Measurements from ENCODE around the gene ZNF19. TPM values are rescaled to one million over a fixed set of nuclear protein-coding genes. Genes with fewer than 3 reads are reported as not detected.

ZNF19 gene
- total RNA-seq, 1 donor from 2014 or later = 2.1 TPM

- H3K36me3 Mint-ChIP-seq (ENCODE audit: low read depth) = no peaks in the 10 kb centered on the region
- no peaks in the 10 kb centered on the region for H3K9me3 Mint-ChIP-seq (ENCODE audit: low read depth)
- H3K27me3 Mint-ChIP-seq (ENCODE audit: low read depth) = peaks cover 22% of the 10 kb centered on the region
- H3K4me1 Mint-ChIP-seq (ENCODE audit: low read depth) = no peaks in the 10 kb centered on the region
- TF ChIP-seq CTCF (IDR thresholded peaks at IDR 0.05) = no peak
- H3K27ac Mint-ChIP-seq (ENCODE audit: unreplicated experiment) = no peak overlapping the region
- no peak for DNase-seq (ENCODE audit: low spot score)
- no peak overlapping the region for H3K4me3 Mint-ChIP-seq (ENCODE audit: unreplicated experiment)
These were observed 11.8 kb upstream of the ZNF19 start for GRCh38 chr16:71500964-71501363.

GRCh38 chr16:71499775-71500364 lies 10.7 kb upstream of the ZNF19 start:
- no peaks in the 10 kb centered on the region for H3K4me1 Mint-ChIP-seq (ENCODE audit: low read depth)
- H3K9me3 Mint-ChIP-seq (ENCODE audit: low read depth) = no peaks in the 10 kb centered on the region
- peak; percentile 88 for TF ChIP-seq CTCF (IDR thresholded peaks at IDR 0.05)
- no peak overlapping the region for H3K27ac Mint-ChIP-seq (ENCODE audit: unreplicated experiment)
- H3K27me3 Mint-ChIP-seq (ENCODE audit: low read depth) = peaks cover 18% of the 10 kb centered on the region
- no peak overlapping the region for H3K4me3 Mint-ChIP-seq (ENCODE audit: unreplicated experiment)
- no peaks in the 10 kb centered on the region for H3K36me3 Mint-ChIP-seq (ENCODE audit: low read depth)
- no peak for DNase-seq (ENCODE audit: low spot score)

GRCh38 chr16:71498031-71498430 lies 8.9 kb upstream of the ZNF19 start:
- DNase-seq (ENCODE audit: low spot score) = no peak
- H3K4me3 Mint-ChIP-seq (ENCODE audit: unreplicated experiment) = no peak overlapping the region
- H3K27me3 Mint-ChIP-seq (ENCODE audit: low read depth) = peaks cover 14% of the 10 kb centered on the region
- H3K36me3 Mint-ChIP-seq (ENCODE audit: low read depth) = no peaks in the 10 kb centered on the region
- H3K9me3 Mint-ChIP-seq (ENCODE audit: low read depth) = no peaks in the 10 kb centered on the region
- no peak for TF ChIP-seq CTCF (IDR thresholded peaks at IDR 0.05)
- no peak overlapping the region for H3K27ac Mint-ChIP-seq (ENCODE audit: unreplicated experiment)
- no peaks in the 10 kb centered on the region for H3K4me1 Mint-ChIP-seq (ENCODE audit: low read depth)

GRCh38 chr16:71493213-71493612 lies 4.1 kb upstream of the ZNF19 start:
- no peak for TF ChIP-seq CTCF (IDR thresholded peaks at IDR 0.05)
- no peak for DNase-seq (ENCODE audit: low spot score)
- Mint-ChIP-seq H3K36me3 (ENCODE audit: low read depth) (no peaks in the 10 kb centered on the region), H3K27me3 (ENCODE audit: low read depth) (peaks cover 10% of the 10 kb centered on the region), H3K4me3 (ENCODE audit: unreplicated experiment) (no peak overlapping the region), H3K4me1 (ENCODE audit: low read depth) (no peaks in the 10 kb centered on the region), H3K9me3 (ENCODE audit: low read depth) (no peaks in the 10 kb centered on the region), H3K27ac (ENCODE audit: unreplicated experiment) (no peak overlapping the region)

GRCh38 chr16:71492786-71493185 lies 3.7 kb upstream of the ZNF19 start:
- H3K27me3 Mint-ChIP-seq (ENCODE audit: low read depth) = peaks cover 6% of the 10 kb centered on the region
- H3K36me3 Mint-ChIP-seq (ENCODE audit: low read depth) = no peaks in the 10 kb centered on the region
- no peak for DNase-seq (ENCODE audit: low spot score)
- H3K9me3 Mint-ChIP-seq (ENCODE audit: low read depth) = no peaks in the 10 kb centered on the region
- H3K4me1 Mint-ChIP-seq (ENCODE audit: low read depth) = no peaks in the 10 kb centered on the region
- no peak overlapping the region for H3K27ac Mint-ChIP-seq (ENCODE audit: unreplicated experiment)
- no peak overlapping the region for H3K4me3 Mint-ChIP-seq (ENCODE audit: unreplicated experiment)
- no peak for TF ChIP-seq CTCF (IDR thresholded peaks at IDR 0.05)
